GM21526 (cell line): ENCODE data around the gene NATD1.
"Not testable (repeated sequence)": the region's sequence is repeated elsewhere in the genome, so short reads cannot be mapped to it uniquely, and the experiment has no call there.

Experiments used
- ATAC-seq: cut with Tn5 transposase; IDR thresholded peaks from one replicate; pipeline ENCODE4 v1.9.1; 2021; ENCODE audit warnings: moderate library complexity; ENCODE audit not compliant: unreplicated experiment, low FRiP score

Gene NATD1

DNA sequence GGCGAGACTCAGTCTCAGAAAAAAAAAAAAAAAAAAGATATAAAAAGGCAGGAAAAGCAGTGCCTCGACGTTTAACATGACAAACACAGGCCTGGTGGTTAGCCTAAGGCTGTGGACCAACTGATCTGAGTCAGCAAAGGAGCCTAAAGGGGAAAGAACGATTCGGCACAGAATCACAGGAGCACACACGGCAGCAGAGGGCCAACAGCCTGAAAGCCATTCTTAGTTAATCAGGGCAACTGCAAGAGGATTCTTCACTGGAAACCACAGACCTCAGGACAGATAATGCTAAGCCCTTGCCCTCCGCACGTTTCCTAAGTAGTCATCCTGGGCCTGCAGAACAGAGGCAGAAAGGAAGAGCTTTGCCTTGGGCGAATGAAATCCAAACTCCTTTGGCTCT is 53.9 kb downstream of the NATD1 start:
- no peak for ATAC-seq

DNA sequence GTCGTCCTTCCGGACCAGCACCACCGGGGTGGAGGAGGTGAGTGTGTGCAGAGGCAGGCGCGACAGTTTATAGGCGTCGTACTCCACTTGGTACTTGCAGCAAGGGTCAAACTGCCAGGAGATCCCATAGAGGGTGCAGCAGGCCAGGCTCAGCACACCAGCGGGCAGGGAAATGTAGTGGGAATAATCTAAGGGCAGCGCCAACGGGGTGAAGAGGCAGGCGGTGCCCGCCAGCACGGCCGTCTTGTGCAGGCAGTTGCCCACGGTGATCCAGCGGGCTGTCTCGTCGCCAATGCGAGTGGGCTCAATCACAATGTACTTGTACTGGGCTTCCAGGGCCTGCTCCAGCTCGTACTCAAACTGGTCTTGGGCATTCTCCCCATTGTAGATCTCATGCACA is 54.8 kb downstream of the NATD1 start:
- ATAC-seq, result no peak

DNA sequence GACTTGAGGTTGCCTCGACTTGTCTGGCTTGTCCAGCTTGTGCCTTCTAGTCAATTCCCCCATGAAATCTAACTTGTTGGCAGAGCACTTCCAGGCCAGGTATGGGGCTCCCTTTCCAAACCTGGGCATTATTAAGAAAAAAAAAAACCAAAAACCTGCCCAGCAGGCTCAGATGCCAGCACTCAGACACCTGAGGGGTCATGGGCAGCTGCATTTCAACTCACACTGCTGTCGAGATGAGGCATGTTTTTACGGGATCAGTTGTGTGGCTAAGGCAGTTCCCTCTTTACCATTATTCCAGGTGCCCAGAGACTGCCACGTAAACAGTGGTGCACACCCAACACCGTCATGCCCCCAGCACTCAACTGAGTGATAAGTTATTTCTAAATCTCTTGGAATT is 57.1 kb downstream of the NATD1 start:
- no peak for ATAC-seq

- no peak for ATAC-seq
Measured at GRCh38 chr17:21194703-21195102, 58.5 kb downstream of the NATD1 start.

- no peak for ATAC-seq
Measured at GRCh38 chr17:21194226-21194625, 59.0 kb downstream of the NATD1 start.

DNA sequence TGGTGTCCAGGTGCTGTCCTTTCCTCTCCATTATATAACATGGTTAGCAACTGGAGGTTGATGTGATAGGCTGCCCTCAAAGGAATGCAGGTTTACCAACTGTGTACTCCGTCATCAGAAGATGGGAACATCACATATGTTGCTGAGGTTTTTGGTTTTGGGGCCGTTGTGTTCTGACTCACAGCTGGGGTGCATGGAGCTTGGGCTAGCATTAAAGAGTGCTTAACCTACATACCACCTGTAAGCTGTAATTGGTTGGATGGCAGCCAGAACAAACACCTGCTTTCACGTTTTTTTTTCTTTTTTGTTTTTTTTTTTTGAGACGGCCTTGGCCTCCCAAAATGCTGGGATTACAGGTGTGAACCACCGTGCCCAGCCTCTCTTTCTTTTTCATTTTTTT is 60.2 kb downstream of the NATD1 start:
- ATAC-seq, result no peak

- ATAC-seq, result not testable (repeated sequence)
Measured at GRCh38 chr17:21192414-21192813, 60.8 kb downstream of the NATD1 start.

GRCh38 chr17:21191698-21192097 is 61.5 kb downstream of the NATD1 start:
- ATAC-seq, result no peak

- ATAC-seq, result no peak
Measured at GRCh38 chr17:21190078-21190477, 63.1 kb downstream of the NATD1 start.

DNA sequence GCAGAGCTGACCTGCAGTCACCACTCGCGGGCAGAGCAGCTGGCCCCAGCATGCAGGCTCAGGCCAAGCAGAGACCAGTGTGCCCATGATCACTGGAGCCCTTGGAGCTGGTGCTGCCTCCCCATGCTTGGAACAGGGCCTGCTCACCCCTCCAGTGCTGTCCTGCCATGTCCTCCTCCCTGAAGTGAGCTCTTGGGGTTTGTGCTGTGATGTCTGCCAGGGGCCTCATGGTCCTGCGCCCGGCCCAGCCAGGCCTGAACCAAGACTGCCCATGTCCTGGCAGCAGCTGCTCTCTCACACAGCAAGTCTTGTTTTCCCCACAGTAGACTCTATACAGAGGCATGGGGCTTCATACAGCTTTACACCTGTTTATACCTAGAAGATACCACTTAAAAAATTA is 63.8 kb downstream of the NATD1 start:
- ATAC-seq, result no peak
